Kasumi-1 (cell line): ENCODE measurements around the gene JAK2.
"Not testable (repeated sequence)": the region's sequence is repeated elsewhere in the genome, so short reads cannot be mapped to it uniquely, and the experiment has no call there.

Experiments
- DNase-seq, 2 experiments: peaks; one replicate each; lab custom pipeline; 2025; lab: John Stamatoyannopoulos, UW

Gene JAK2

GRCh38 chr9:4980086-4980727 lies 4.9 kb upstream of the JAK2 start:
- no peak for DNase-seq

- no peak for DNase-seq
Measured at GRCh38 chr9:4982721-4983482, 2.2 kb upstream of the JAK2 start.

- DNase-seq: no peak
Measured at GRCh38 chr9:4983601-4984165, 1.4 kb upstream of the JAK2 start.

GRCh38 chr9:4984171-4984620 lies 876 bp upstream of the JAK2 start:
- DNase-seq: peak in 1 of 2 experiments; percentile 40

- DNase-seq: peak; percentile 27 to 59
Measured at GRCh38 chr9:4985386-4986266, 554 bp downstream of the JAK2 start.

GRCh38 chr9:4986296-4986695 lies 1.2 kb downstream of the JAK2 start:
- DNase-seq: peak in 1 of 2 experiments; percentile 13

GRCh38 chr9:4986783-4987182 lies 1.7 kb downstream of the JAK2 start:
- DNase-seq: no peak

GRCh38 chr9:4987961-4988421 lies 2.9 kb downstream of the JAK2 start:
- peak; percentile 60 to 64 for DNase-seq

- no peak for DNase-seq
Measured at GRCh38 chr9:4992872-4993271, 7.8 kb downstream of the JAK2 start.

- no peak for DNase-seq
Measured at GRCh38 chr9:4994166-4994890, 9.3 kb downstream of the JAK2 start.

- no peak for DNase-seq
Measured at GRCh38 chr9:4997196-4997595, 12.1 kb downstream of the JAK2 start.

GRCh38 chr9:4997631-4998030 lies 12.6 kb downstream of the JAK2 start:
- no peak for DNase-seq

- DNase-seq: no peak
Measured at GRCh38 chr9:5002811-5003210, 17.7 kb downstream of the JAK2 start.

GRCh38 chr9:5004481-5004880 lies 19.4 kb downstream of the JAK2 start:
- no peak for DNase-seq

GRCh38 chr9:5008202-5008601 lies 23.1 kb downstream of the JAK2 start:
- no peak for DNase-seq

GRCh38 chr9:5013374-5013773 lies 28.3 kb downstream of the JAK2 start:
- DNase-seq: no peak

- DNase-seq: no peak
Measured at GRCh38 chr9:5015934-5016333, 30.9 kb downstream of the JAK2 start.

GRCh38 chr9:5025416-5025815 lies 40.3 kb downstream of the JAK2 start:
- DNase-seq: no peak

GRCh38 chr9:5031941-5032340 lies 46.9 kb downstream of the JAK2 start:
- not testable (repeated sequence) for DNase-seq

- DNase-seq: no peak
Measured at GRCh38 chr9:5040730-5041389, 55.8 kb downstream of the JAK2 start.
